ENCODE measurements around the gene PIGH.

- TF ChIP-seq CTCF (IDR thresholded peaks at IDR 0.05): no peak
- no peak for TF ChIP-seq POLR2A (IDR thresholded peaks at IDR 0.05)
Measured at GRCh38 chr14:67549734-67550133, 50.3 kb downstream of the PIGH start.

Measured in thyroid gland (tissue), 4 donors.